8988T (cell line): ENCODE data around the gene C2orf76.
"Not testable (repeated sequence)": the region's sequence is repeated elsewhere in the genome, so short reads cannot be mapped to it uniquely, and the experiment has no call there.

ENCODE experiments used
- DNase-seq: peaks from one replicate; pipeline ENCODE4 v3.0.0; 2011

C2orf76 gene

GRCh38 chr2:119291588-119292167, 75.0 kb downstream of the C2orf76 start:
- DNase-seq, result no peak

- DNase-seq, result peak; percentile 79
Measured at GRCh38 chr2:119290859-119291587, 75.6 kb downstream of the C2orf76 start.

GRCh38 chr2:119289642-119290041, 77.0 kb downstream of the C2orf76 start:
- no peak for DNase-seq

- DNase-seq, result no peak
Measured at GRCh38 chr2:119289093-119289492, 77.5 kb downstream of the C2orf76 start.

- no peak for DNase-seq
Measured at GRCh38 chr2:119288576-119288975, 78.1 kb downstream of the C2orf76 start.

GRCh38 chr2:119286661-119287060, 80.0 kb downstream of the C2orf76 start:
- no peak for DNase-seq

GRCh38 chr2:119283873-119284331, 82.7 kb downstream of the C2orf76 start:
- no peak for DNase-seq

GRCh38 chr2:119282996-119283511, 83.6 kb downstream of the C2orf76 start:
- DNase-seq, result no peak

- no peak for DNase-seq
Measured at GRCh38 chr2:119282146-119282995, 84.3 kb downstream of the C2orf76 start.

GRCh38 chr2:119280680-119281079, 86.0 kb downstream of the C2orf76 start:
- no peak for DNase-seq

GRCh38 chr2:119279666-119280065, 87.0 kb downstream of the C2orf76 start:
- no peak for DNase-seq

- no peak for DNase-seq
Measured at GRCh38 chr2:119278946-119279345, 87.7 kb downstream of the C2orf76 start.

- DNase-seq, result not testable (repeated sequence)
Measured at GRCh38 chr2:119278385-119278784, 88.2 kb downstream of the C2orf76 start.

- DNase-seq, result no peak
Measured at GRCh38 chr2:119276864-119277263, 89.8 kb downstream of the C2orf76 start.

- DNase-seq, result no peak
Measured at GRCh38 chr2:119267604-119268003, 99.0 kb downstream of the C2orf76 start.

GRCh38 chr2:119266091-119266589, 100.5 kb downstream of the C2orf76 start:
- DNase-seq, result no peak

- no peak for DNase-seq
Measured at GRCh38 chr2:119265693-119266066, 101.0 kb downstream of the C2orf76 start.

GRCh38 chr2:119264781-119265692, 101.6 kb downstream of the C2orf76 start:
- DNase-seq, result peak; percentile 63

GRCh38 chr2:119263656-119264055, 103.0 kb downstream of the C2orf76 start:
- DNase-seq, result no peak

GRCh38 chr2:119263025-119263424, 103.6 kb downstream of the C2orf76 start:
- no peak for DNase-seq

- no peak for DNase-seq
Measured at GRCh38 chr2:119261493-119262225, 105.0 kb downstream of the C2orf76 start.
